Measurements from ENCODE around the gene ECE2.
A peak's percentile ranks its signal among the peaks of the same experiment; 100 is the strongest.

The ECE2 gene

DNA sequence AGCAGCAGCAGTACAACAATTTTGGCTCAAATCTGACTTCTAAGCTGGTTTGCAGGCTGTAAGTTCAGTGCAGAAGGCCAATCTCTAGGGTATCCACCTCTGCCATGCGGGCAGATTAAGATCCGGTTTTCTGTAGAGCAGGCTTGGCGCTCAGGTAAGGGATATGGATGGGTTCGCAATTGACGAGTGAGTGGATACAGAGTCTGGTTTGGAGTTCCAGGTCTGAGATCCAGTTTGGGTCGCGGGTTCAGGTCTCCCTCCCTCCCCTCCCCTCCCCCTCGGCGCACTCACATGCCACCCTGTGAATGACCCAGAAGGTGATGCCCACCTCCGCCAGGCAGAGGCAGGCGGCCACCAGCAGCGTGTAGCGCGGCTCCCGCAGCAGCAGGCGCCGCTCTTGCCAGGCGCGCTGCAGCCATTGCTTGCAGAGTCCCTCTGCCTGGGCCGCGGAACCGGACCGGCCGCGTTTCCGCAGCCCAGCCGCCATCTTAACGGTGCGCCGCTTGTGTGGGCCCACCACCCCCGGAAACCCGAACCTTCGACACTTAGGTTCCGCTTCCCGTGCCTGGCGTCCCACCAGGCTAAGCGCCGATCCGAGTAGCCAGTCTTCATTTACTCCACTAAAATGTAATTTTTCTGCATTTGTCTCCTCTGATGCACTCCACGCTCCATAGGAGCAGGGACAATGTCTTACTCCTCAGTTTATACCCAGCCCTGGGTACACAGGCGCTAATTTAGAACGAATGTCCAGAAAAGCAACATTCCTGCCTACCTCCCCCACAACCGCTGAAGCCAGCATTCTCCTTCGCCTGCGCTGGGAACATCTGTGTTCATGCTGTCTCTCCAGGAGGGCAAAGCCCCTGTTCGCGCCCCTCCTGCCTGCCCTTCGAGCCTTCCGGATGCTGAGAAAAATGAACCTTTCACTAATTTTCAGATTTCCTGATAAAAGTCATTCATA lies 27.1 kb upstream of the ECE2 start, which contains the start of gene ALG3:
Gene ALG3, minus strand, starts transcription at position 509 of the 958 bp plus-strand sequence. Its CDS starts 22 bp downstream, at position 487.
- DNase-seq (ENCODE audit: low read depth, low spot score): peak; percentile 68
- H3K9me3 ChIP-seq (ENCODE audit: low read depth, low read length): no peaks in the 10 kb centered on the region
- H3K27ac ChIP-seq: peak within 1 kb of the TSS; percentile 97
- peaks cover 21% of the 10 kb centered on the region for H3K36me3 ChIP-seq (ENCODE audit: insufficient read depth, low read length)
- H3K9ac ChIP-seq (ENCODE audit: insufficient read length): peak within 1 kb of the TSS; percentile 98
- TF ChIP-seq POLR2AphosphoS5 (IDR thresholded peaks at IDR 0.05; ENCODE audit: borderline replicate concordance, low read depth, low read length) (peak; percentile 88), FOXP2 (optimal IDR thresholded peaks at IDR 0.05; ENCODE audit: control extremely low read depth, extremely low read length, insufficient read depth) (no peak), EZH2 (IDR thresholded peaks at IDR 0.05) (no peak)
- H3K4me3 ChIP-seq: peak within 1 kb of the TSS; percentile 100

GRCh38 chr3:184249412-184250166 lies 26.2 kb upstream of the ECE2 start, which contains the start of gene EEF1AKMT4:
EEF1AKMT4 (plus strand) TSS chr3:184249672; CDS start chr3:184249695, 23 bp downstream.
- TF ChIP-seq EZH2 (IDR thresholded peaks at IDR 0.05) (no peak), FOXP2 (optimal IDR thresholded peaks at IDR 0.05; ENCODE audit: control extremely low read depth, extremely low read length, insufficient read depth) (peak; percentile 75), POLR2AphosphoS5 (IDR thresholded peaks at IDR 0.05; ENCODE audit: borderline replicate concordance, low read depth, low read length) (peak; percentile 62)
- peak; percentile 97 for DNase-seq (ENCODE audit: low read depth, low spot score)

DNA sequence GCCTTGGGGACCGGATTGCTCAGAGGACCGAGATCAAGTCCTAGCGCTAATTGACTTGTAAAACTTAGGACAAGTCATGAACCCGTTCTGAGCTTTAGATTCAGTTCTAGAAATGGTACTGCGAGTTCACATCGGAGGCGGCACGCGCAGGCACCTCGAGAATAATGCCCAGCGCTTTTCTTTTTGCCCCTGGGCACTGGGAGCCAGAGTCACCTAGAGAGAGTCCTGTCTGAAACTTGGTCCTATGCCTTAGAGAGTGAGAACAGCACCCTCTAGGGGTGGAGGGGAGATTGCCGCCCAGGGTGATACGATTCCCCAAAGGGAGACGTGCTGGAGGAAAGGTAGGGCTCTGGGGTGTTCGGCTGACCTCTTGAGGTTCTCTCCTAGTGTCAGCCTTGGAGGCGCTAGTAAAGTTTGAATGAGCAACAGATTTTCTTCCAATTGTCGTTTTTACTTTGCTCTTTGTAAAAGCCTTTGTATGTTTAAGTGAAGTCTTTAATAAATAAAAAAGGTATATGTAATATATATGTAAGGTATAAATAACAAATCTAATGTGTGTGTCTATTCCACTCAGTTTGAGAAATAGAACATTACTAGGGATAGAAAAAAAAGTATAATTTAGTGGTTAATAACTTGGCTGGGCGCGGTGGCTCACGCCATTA lies 25.5 kb upstream of the ECE2 start:
- TF ChIP-seq FOXP2 (optimal IDR thresholded peaks at IDR 0.05; ENCODE audit: control extremely low read depth, extremely low read length, insufficient read depth) (no peak), EZH2 (IDR thresholded peaks at IDR 0.05) (no peak), POLR2AphosphoS5 (IDR thresholded peaks at IDR 0.05; ENCODE audit: borderline replicate concordance, low read depth, low read length) (no peak)
- peak overlapping the region; percentile 98 for H3K9ac ChIP-seq (ENCODE audit: insufficient read length)
- peak overlapping the region; percentile 100 for H3K4me3 ChIP-seq
- no peak overlapping the region for H3K27ac ChIP-seq
- H3K9me3 ChIP-seq (ENCODE audit: low read depth, low read length): no peaks in the 10 kb centered on the region
- DNase-seq (ENCODE audit: low read depth, low spot score): peak; percentile 90
- peaks cover 5% of the 10 kb centered on the region for H3K36me3 ChIP-seq (ENCODE audit: insufficient read depth, low read length)

More at GRCh38 chr3:184249412-184250166, 26.2 kb upstream of the ECE2 start, which contains the start of gene EEF1AKMT4:
- peak within 1 kb of the TSS; percentile 98 for H3K9ac ChIP-seq (ENCODE audit: insufficient read length)
- peak within 1 kb of the TSS; percentile 97 for H3K27ac ChIP-seq
- H3K9me3 ChIP-seq (ENCODE audit: low read depth, low read length): no peaks in the 10 kb centered on the region
- H3K36me3 ChIP-seq (ENCODE audit: insufficient read depth, low read length): peaks cover 12% of the 10 kb centered on the region
- peak within 1 kb of the TSS; percentile 100 for H3K4me3 ChIP-seq

DNA sequence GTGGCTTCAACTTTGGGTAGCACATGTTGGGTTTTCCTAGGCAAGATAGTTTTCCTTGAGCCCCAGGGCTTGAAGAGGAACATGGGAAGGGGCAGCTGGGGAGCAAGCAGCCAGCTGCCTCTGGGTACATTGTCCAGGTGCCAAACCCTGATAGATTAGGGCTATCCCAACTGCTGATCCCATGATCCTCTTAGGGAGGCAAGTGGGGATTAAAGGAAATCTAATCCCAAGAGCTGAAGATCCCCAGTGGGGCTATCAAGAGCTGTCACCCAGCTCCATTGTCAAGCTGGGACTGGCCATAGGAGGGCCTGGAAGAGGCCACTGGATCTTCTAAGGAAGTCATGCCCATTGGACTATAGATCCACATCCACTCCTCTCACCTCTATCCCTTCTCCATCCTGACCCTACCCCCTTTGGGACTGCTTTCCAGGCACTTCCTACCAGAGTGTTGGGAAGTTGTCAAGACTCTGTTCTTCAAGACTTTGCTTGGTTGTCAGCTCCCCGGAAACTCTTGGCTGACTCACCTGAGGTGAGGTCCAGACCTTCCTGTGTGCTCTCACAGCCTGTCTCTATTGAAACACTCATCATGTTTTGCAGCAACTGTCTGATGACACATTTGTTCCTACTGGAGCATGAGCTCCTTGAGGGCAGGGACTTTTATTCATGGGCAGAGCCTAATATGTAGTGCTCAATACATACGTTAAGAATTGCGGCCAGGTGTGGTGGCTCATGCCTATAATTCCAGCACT lies 20.4 kb upstream of the ECE2 start:
- H3K27ac ChIP-seq: no peak overlapping the region
- no peaks in the 10 kb centered on the region for H3K9me3 ChIP-seq (ENCODE audit: low read depth, low read length)
- H3K4me3 ChIP-seq: no peak overlapping the region
- no peaks in the 10 kb centered on the region for H3K36me3 ChIP-seq (ENCODE audit: insufficient read depth, low read length)
- TF ChIP-seq POLR2AphosphoS5 (IDR thresholded peaks at IDR 0.05; ENCODE audit: borderline replicate concordance, low read depth, low read length): no peak
- no peak for TF ChIP-seq EZH2 (IDR thresholded peaks at IDR 0.05)
- no peak for TF ChIP-seq FOXP2 (optimal IDR thresholded peaks at IDR 0.05; ENCODE audit: control extremely low read depth, extremely low read length, insufficient read depth)
- DNase-seq (ENCODE audit: low read depth, low spot score): no peak
- no peak overlapping the region for H3K9ac ChIP-seq (ENCODE audit: insufficient read length)

GRCh38 chr3:184257083-184257915 lies 18.5 kb upstream of the ECE2 start:
- H3K9me3 ChIP-seq (ENCODE audit: low read depth, low read length): no peaks in the 10 kb centered on the region
- DNase-seq (ENCODE audit: low read depth, low spot score): no peak
- no peak overlapping the region for H3K9ac ChIP-seq (ENCODE audit: insufficient read length)
- TF ChIP-seq POLR2AphosphoS5 (IDR thresholded peaks at IDR 0.05; ENCODE audit: borderline replicate concordance, low read depth, low read length): no peak
- no peak for TF ChIP-seq FOXP2 (optimal IDR thresholded peaks at IDR 0.05; ENCODE audit: control extremely low read depth, extremely low read length, insufficient read depth)
- no peak for TF ChIP-seq EZH2 (IDR thresholded peaks at IDR 0.05)
- H3K4me3 ChIP-seq: no peak overlapping the region
- H3K36me3 ChIP-seq (ENCODE audit: insufficient read depth, low read length): no peaks in the 10 kb centered on the region
- no peak overlapping the region for H3K27ac ChIP-seq

GRCh38 chr3:184258926-184259325 lies 16.9 kb upstream of the ECE2 start:
- H3K36me3 ChIP-seq (ENCODE audit: insufficient read depth, low read length): no peaks in the 10 kb centered on the region

More at GRCh38 chr3:184258926-184259325, 16.9 kb upstream of the ECE2 start:
- TF ChIP-seq POLR2AphosphoS5 (IDR thresholded peaks at IDR 0.05; ENCODE audit: borderline replicate concordance, low read depth, low read length) (0 out of 2 replicates have a peak, but pooled peaks have one; percentile 13), FOXP2 (optimal IDR thresholded peaks at IDR 0.05; ENCODE audit: control extremely low read depth, extremely low read length, insufficient read depth) (no peak), EZH2 (IDR thresholded peaks at IDR 0.05) (no peak)
- Histone ChIP-seq H3K9ac (ENCODE audit: insufficient read length) (no peak overlapping the region), H3K4me3 (no peak overlapping the region), H3K9me3 (ENCODE audit: low read depth, low read length) (no peaks in the 10 kb centered on the region), H3K27ac (no peak overlapping the region)
- DNase-seq (ENCODE audit: low read depth, low spot score): no peak

All from SK-N-MC (cell line).